ENCODE measurements around the gene OBSL1. TPM values are rescaled to one million over a fixed set of nuclear protein-coding genes. Genes with fewer than 3 reads are reported as not detected.

The OBSL1 gene
- total and polyA plus RNA-seq, 10 of the 15 experiments (the other 5 are each of a cell fraction or from before 2014, with no cell fraction given): 0.14 to 0.77 TPM; not detected in 8

DNA sequence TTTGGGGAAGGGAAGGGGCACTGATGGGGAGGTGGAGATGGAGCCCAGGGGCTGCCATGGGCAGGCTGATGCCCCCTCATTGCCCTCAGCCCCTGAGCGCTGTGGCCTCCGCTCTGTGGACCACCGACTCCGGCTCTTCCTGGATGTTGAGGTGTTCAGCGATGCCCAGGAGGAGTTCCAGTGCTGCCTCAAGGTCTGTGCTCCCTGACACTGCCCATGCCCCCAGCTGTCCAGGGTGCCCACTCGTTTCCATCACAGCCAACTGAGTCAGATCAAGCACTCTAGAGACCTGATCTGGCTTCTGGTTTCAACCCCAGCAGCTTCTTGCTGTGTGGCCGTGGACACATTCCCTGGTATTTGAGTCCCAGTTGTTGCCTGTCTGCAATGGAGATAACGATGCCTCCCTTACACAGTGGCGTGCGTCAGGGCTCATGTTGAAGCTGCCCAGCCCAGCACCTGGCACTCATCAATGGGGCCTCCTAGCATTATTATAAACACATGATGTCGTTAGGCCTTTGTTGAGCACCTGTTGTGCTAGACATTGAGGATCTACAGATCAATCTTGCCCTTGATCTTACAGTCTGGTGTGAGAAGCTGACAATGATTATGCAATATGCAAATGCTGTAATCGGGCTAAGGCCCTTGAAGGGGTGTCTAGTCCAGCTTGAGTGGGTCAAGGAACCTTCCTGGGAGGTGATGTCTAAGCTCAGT lies 40.7 kb upstream of the OBSL1 start:
- H3K36me3 ChIP-seq (ENCODE audit: control insufficient read depth in 2 of 2, insufficient read depth in 2 of 2, low read length in 1 of 2): peaks cover under 1 to 2% of the 10 kb centered on the region in 2 experiments; a peak in 3 of 4 replicates

DNA sequence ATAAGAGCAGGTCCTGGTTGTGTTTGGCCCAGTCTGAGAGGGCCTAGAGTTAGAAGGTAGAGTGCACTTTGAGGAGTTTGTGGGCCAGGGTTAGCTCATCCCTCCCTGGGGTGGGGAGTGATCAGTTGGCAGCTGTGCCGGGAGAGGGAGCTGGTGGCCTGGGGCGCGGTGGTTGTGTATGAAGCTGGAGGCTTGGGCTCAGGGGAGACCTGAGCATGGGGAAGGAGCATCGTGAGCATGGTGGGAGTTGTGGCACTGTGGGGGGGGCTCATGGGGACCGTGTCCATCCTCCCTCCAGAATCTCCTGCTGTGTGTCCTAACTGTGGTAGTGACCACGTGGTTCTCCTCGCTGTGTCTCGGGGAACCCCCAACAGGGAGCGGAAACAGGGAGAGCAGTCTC lies 40.0 kb upstream of the OBSL1 start:
- Histone ChIP-seq H3K4me2 (ENCODE audit: control insufficient read depth, insufficient read depth) (no peak overlapping the region), H4K20me1 (ENCODE audit: control insufficient read depth, insufficient read depth) (no peaks in the 10 kb centered on the region), H3K4me1 (ENCODE audit: control insufficient read depth, insufficient read depth, low read length) (0 out of 2 replicates have a peak, but pooled peaks cover 4% of the 10 kb centered on the region), H3K36me3 (ENCODE audit: control insufficient read depth in 2 of 2, insufficient read depth in 2 of 2, low read length in 1 of 2) (peaks cover 3 to 6% of the 10 kb centered on the region in 2 experiments; a peak in 3 of 4 replicates), H2AFZ (ENCODE audit: control insufficient read depth, low read depth, low read length) (no peak overlapping the region), H3K27me3 (replicated peaks in 1 of 2; ENCODE audit: control insufficient read depth in 2 of 2, insufficient read depth in 2 of 2, low read length in 1 of 2) (no peaks in the 10 kb centered on the region), H3K9me3 (replicated peaks; ENCODE audit: control insufficient read depth, insufficient read depth, low read length) (no peaks in the 10 kb centered on the region), H3K9ac (ENCODE audit: control insufficient read depth, insufficient read depth, low read length) (no peak overlapping the region), H3K4me3 (no peak overlapping the region), H3K27ac (ENCODE audit: control insufficient read depth, insufficient read depth) (no peak overlapping the region), H3K79me2 (ENCODE audit: control insufficient read depth, insufficient read depth, low read length) (no peaks in the 10 kb centered on the region)
- no TSS peak for BruUV-seq (replicated peaks)
- FAIRE-seq (no peak), DNase-seq (ENCODE audit: low read depth, low spot score) (no peak), ATAC-seq (no peak)
- ChIA-PET SMC1A (ENCODE audit: uncharacterized antibody, unreplicated experiment) (no interaction called here), POLR2A (no interaction called here), CTCF (interaction anchor here (0.6 to 1.0 kb wide), 2 partner anchors 31 to 69 kb away, joined by 3 read pairs; no protein-coding TSS in a partner anchor), RAD21 (ENCODE audit: unreplicated experiment) (interaction anchor here (1.8 kb wide), 1 partner anchor 14 kb away, joined by 5 read pairs; the partner anchor contains the start of gene STK11IP)
- intact Hi-C loops (cut with micrococcal nuclease; ENCODE audit: unreplicated experiment) (no loop called here), in situ Hi-C loops (cut with MboI) (no loop called here)
- WGBS (ENCODE audit: insufficient coverage, insufficient replicate concordance, low lambda C conversion rate, missing lambda C conversion rate): 78% methylated on average over 9 of the region's 9 CpGs
- TF ChIP-seq STAT1 (conservative IDR thresholded peaks at IDR 0.05): no peak
- TF ChIP-seq SREBF1 (IDR thresholded peaks at IDR 0.05; ENCODE audit: low read length): no peak
- TF ChIP-seq PML (IDR thresholded peaks at IDR 0.05; ENCODE audit: low read length): no peak
- TF ChIP-seq SUZ12 (IDR thresholded peaks at IDR 0.05; ENCODE audit: unreplicated experiment): no peak
- TF ChIP-seq, protein P1, sequence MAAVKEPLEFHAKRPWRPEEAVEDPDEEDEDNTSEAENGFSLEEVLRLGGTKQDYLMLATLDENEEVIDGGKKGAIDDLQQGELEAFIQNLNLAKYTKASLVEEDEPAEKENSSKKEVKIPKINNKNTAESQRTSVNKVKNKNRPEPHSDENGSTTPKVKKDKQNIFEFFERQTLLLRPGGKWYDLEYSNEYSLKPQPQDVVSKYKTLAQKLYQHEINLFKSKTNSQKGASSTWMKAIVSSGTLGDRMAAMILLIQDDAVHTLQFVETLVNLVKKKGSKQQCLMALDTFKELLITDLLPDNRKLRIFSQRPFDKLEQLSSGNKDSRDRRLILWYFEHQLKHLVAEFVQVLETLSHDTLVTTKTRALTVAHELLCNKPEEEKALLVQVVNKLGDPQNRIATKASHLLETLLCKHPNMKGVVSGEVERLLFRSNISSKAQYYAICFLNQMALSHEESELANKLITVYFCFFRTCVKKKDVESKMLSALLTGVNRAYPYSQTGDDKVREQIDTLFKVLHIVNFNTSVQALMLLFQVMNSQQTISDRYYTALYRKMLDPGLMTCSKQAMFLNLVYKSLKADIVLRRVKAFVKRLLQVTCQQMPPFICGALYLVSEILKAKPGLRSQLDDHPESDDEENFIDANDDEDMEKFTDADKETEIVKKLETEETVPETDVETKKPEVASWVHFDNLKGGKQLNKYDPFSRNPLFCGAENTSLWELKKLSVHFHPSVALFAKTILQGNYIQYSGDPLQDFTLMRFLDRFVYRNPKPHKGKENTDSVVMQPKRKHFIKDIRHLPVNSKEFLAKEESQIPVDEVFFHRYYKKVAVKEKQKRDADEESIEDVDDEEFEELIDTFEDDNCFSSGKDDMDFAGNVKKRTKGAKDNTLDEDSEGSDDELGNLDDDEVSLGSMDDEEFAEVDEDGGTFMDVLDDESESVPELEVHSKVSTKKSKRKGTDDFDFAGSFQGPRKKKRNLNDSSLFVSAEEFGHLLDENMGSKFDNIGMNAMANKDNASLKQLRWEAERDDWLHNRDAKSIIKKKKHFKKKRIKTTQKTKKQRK (IDR thresholded peaks at IDR 0.05; ENCODE audit: low read depth, low read length): no peak
- TF ChIP-seq IKZF2 (IDR thresholded peaks at IDR 0.05): no peak
- TF ChIP-seq POU2F2 (IDR thresholded peaks at IDR 0.05; ENCODE audit: borderline replicate concordance, low read depth, low read length): no peak
- TF ChIP-seq FOXK2 (IDR thresholded peaks at IDR 0.05): no peak
- TF ChIP-seq BACH1 (IDR thresholded peaks at IDR 0.05; ENCODE audit: borderline replicate concordance): no peak
- TF ChIP-seq ZSCAN29 (IDR thresholded peaks at IDR 0.05): no peak
- TF ChIP-seq LARP7 (IDR thresholded peaks at IDR 0.05): no peak

More for the DNA sequence above, 40.7 kb upstream of the OBSL1 start:
- POLR2A ChIA-PET: no interaction called here
- no peak overlapping the region for H3K4me3 ChIP-seq
- H3K4me1 ChIP-seq (ENCODE audit: control insufficient read depth, insufficient read depth, low read length): 0 out of 2 replicates have a peak, but pooled peaks cover 4% of the 10 kb centered on the region
- BruUV-seq (replicated peaks): no TSS peak
- no peak overlapping the region for H3K27ac ChIP-seq (ENCODE audit: control insufficient read depth, insufficient read depth)
- SMC1A ChIA-PET (ENCODE audit: uncharacterized antibody, unreplicated experiment): no interaction called here
- no peak overlapping the region for H3K9ac ChIP-seq (ENCODE audit: control insufficient read depth, insufficient read depth, low read length)
- no peaks in the 10 kb centered on the region for H3K79me2 ChIP-seq (ENCODE audit: control insufficient read depth, insufficient read depth, low read length)
- ATAC-seq (no peak), DNase-seq (ENCODE audit: low read depth, low spot score) (no peak), FAIRE-seq (no peak)
- 75% methylated on average over 12 of the region's 12 CpGs for WGBS (ENCODE audit: insufficient coverage, insufficient replicate concordance, low lambda C conversion rate, missing lambda C conversion rate)
- CTCF ChIA-PET: no interaction called here
- H3K9me3 ChIP-seq (replicated peaks; ENCODE audit: control insufficient read depth, insufficient read depth, low read length): no peaks in the 10 kb centered on the region
- H3K4me2 ChIP-seq (ENCODE audit: control insufficient read depth, insufficient read depth): no peak overlapping the region
- RAD21 ChIA-PET (ENCODE audit: unreplicated experiment): interaction anchor here (0.6 to 1.8 kb wide), 2 partner anchors 14 to 778 kb away, joined by 3 to 5 read pairs; partner anchors contain the start of gene STK11IP
- TF ChIP-seq, protein P2, sequence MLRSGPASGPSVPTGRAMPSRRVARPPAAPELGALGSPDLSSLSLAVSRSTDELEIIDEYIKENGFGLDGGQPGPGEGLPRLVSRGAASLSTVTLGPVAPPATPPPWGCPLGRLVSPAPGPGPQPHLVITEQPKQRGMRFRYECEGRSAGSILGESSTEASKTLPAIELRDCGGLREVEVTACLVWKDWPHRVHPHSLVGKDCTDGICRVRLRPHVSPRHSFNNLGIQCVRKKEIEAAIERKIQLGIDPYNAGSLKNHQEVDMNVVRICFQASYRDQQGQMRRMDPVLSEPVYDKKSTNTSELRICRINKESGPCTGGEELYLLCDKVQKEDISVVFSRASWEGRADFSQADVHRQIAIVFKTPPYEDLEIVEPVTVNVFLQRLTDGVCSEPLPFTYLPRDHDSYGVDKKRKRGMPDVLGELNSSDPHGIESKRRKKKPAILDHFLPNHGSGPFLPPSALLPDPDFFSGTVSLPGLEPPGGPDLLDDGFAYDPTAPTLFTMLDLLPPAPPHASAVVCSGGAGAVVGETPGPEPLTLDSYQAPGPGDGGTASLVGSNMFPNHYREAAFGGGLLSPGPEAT (IDR thresholded peaks at IDR 0.05; ENCODE audit: low read depth): no peak
- no peak for TF ChIP-seq POLR2A (IDR thresholded peaks at IDR 0.05; ENCODE audit: low read depth, low read length)
- H3K27me3 ChIP-seq (replicated peaks in 1 of 2; ENCODE audit: control insufficient read depth in 2 of 2, insufficient read depth in 2 of 2, low read length in 1 of 2): no peaks in the 10 kb centered on the region
- no peak overlapping the region for H2AFZ ChIP-seq (ENCODE audit: control insufficient read depth, low read depth, low read length)
- intact Hi-C loops (cut with micrococcal nuclease; ENCODE audit: unreplicated experiment) (no loop called here), in situ Hi-C loops (cut with MboI) (no loop called here)
- no peaks in the 10 kb centered on the region for H4K20me1 ChIP-seq (ENCODE audit: control insufficient read depth, insufficient read depth)
